NCI-H1105 (cell line): ENCODE data around the gene VPS54.
"Not testable (repeated sequence)": the region's sequence is repeated elsewhere in the genome, so short reads cannot be mapped to it uniquely, and the experiment has no call there.

ENCODE experiments used
- DNase-seq: peaks from one replicate; lab custom pipeline; 2025; lab: John Stamatoyannopoulos, UW

The VPS54 gene

GRCh38 chr2:63993130-63993584 lies 26.1 kb downstream of the VPS54 start:
- not testable (repeated sequence) for DNase-seq

DNA sequence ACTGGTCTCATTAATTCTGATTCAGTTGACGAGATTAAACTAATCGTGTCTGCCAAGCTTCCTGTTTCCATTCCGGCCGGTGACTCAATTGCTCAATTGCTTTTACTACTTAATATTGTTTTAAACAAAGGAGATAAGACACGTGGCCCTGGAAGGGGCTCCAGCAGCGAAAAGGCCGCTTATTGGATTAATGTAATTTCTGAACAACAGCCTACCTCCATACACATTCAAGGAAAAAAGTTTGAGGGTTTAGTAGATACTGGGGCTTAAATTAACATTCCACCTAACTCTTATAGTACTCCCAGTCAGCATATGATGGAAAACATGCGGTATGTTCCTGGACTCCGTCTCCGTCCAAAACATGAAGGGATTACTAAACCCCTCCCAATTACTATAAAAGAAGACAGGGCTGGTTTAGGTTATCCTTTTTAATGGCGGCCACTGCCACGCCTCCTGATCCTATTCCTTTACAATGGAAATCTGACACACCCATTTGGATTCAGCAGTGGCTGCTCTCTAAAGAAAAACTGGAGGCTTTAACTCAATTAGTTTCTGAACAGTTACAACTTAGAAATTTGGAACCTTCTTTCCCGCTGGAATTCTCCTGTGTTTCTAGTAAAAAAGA lies 27.1 kb downstream of the VPS54 start:
- DNase-seq: no peak

GRCh38 chr2:63991173-63991999 lies 27.8 kb downstream of the VPS54 start:
- not testable (repeated sequence) for DNase-seq

GRCh38 chr2:63990072-63990471 lies 29.2 kb downstream of the VPS54 start:
- DNase-seq: no peak

DNA sequence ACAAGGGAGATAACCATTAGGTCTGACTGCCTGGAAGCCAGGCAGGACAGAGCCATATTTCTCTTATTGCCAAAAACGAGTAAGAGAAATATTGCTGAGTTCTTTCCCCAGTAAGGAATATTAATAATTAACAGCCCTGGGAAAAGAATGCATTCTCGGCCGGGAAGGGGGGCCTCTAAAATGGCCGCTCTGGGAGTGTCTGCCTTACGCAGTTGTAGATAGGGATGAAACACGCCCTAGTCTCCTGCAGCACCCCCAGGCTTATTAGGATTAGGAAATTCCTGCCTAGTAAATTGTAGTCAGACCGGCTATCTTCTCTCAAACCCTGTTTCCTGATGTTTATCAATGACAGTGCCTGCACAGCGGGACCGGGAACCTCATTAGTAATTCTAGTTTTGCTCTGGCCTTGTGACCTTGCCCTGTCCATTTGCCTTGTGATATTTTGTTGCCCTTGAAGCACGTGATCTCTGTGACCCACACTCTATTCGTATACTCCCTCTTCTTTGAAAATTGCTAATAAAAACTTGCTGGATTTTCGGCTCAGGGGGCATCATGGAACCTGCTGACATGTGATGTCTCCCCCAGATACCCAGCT lies 30.3 kb downstream of the VPS54 start:
- DNase-seq: not testable (repeated sequence)

GRCh38 chr2:63984606-63985359 lies 34.4 kb downstream of the VPS54 start:
- no peak for DNase-seq

- no peak for DNase-seq
Measured at GRCh38 chr2:63983986-63984605, 35.1 kb downstream of the VPS54 start.

DNA sequence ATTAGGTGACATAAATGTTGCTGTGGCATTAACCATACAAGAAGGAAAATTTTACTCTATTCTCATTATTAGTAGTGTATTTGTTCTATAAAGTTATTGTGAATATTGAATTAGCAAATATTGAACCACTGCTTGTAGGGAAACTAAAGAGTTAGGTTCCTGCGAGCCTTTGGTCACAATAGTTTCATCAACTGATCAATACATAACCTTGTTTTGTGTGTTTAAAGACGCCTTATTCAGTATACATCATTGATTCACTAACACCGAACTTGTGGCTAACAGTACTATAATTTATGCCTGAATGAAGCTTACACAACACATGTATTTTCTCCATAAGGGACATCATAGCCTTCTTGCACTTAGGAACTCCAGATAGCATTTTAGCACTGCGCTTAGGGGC lies 36.9 kb downstream of the VPS54 start:
- no peak for DNase-seq

DNA sequence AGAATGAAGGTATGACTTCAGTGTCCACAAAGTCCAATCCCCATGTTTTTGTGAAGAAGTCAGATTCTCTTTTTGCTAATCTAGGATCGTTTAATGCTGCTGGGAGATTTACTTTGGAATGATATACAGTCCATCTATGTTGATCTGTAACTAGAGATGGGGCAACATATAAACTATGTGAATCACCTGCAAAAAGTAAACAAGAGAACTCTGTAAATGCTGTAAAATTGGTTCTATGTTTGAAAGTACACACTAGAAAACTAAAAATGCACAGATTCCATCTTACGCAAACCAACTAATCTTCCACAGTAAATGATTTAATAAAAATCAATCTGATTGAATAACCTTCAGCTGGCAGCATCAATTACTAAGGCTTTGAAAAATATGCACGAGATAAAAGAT lies 37.5 kb downstream of the VPS54 start:
- DNase-seq: no peak

GRCh38 chr2:63980794-63981193 lies 38.4 kb downstream of the VPS54 start:
- DNase-seq: no peak

- DNase-seq: no peak
Measured at GRCh38 chr2:63977904-63978303, 41.3 kb downstream of the VPS54 start.

GRCh38 chr2:63976125-63976510 lies 43.1 kb downstream of the VPS54 start:
- no peak for DNase-seq

DNA sequence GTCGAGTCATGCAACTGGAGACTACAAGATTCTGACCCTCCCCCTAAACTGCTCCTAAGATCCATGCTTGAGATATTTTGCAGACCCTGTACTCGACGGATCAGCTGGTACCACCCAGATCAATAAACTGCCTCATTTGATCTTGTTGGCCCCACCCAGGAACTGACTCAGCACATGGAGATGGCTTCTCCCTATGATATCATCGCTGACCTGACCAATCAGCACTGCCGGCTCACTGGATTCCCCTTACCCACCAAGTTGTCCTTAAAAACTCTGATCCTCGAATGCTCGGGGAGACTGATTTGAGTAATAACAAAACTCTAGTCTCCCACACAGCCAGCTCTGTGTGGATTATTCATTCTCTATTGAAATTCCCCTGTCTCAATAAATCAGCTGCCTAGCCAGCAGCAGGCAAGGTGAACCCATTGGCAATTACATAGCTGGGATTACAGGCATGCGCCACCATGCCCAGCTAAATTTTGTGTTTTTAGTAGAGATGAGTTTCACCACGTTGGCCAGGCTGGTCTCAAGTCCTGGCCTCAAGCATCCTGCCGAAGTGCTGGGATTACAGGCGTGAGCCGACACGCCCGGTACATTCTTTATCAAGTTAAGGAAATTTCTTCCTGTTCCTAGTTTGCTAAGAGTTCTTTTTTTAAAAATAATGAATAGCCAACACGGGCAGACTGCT lies 43.6 kb downstream of the VPS54 start:
- DNase-seq: no peak

DNA sequence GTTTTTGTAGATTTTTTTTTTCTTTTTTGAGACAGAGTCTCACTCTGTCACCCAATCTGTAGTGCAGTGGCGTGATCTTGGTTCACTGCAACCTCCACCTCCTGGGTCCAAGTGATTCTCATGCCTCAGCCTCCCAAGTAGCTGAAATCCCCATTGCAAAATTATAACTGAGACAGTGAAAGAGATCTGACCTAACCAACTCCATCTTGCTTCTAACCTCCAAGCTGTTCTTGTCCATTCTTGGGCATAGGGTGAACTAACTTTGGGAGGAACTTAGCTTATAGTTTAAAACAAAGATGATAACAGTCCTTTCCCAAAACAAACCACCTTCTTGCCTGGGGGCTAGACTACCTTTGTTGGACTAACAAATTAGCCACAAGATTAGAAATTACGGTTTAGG lies 44.2 kb downstream of the VPS54 start:
- not testable (repeated sequence) for DNase-seq

DNA sequence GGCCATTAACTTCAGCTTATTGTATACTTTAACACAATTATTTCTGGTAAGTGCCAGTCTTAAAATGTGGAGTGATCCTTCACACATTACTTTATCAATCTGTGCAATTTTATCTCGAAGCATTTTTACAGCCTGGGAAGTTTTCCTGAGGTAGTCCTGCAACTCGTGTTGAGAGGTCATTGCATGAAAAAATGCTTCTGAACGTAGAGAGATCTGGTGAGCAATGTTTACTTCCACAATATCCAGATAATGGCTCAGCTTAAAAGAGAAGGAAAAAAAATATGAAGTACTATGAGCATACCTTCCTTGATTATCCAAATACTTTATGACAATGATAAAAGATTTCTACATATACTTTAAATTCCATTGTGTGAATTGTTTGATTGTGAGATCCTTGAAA lies 57.0 kb downstream of the VPS54 start:
- DNase-seq: no peak

- no peak for DNase-seq
Measured at GRCh38 chr2:63950414-63950813, 68.8 kb downstream of the VPS54 start.

DNA sequence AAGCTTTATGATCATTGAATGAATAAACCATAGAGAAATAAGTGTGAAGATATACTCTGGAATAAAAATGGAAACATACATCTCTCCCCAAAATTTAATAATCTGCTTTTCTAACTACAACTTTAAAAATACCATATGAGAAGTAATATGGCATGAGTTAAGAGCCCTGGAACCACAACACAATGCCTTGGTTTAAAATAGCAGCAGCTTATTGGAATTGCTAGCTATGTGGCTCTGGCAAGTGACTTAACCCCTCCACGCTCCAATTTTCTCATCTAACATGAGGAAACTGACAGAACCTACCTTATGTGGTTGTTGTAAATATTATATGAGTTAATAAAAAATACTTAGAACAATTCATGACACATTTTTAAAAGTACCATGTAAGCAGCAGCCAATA lies 76.4 kb downstream of the VPS54 start:
- no peak for DNase-seq

DNA sequence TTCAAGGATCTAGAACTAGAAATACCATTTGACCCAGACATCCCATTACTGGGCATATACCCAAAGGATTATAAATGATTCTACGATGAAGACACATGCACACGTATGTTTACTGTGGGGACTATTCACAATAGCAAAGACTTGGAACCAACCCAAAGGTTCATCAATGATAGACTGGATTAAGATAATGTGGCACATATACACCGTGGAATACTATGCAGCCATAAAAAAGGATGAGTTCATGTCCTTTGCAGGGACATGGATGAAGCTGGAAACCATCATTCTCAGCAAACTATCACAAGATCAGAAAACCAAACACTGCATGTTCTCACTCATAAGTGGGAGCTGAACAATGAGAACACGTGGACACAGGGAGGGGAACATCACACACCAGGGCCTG lies 87.1 kb downstream of the VPS54 start:
- DNase-seq: not testable (repeated sequence)

- DNase-seq: no peak
Measured at GRCh38 chr2:63926815-63927214, 92.4 kb downstream of the VPS54 start.

DNA sequence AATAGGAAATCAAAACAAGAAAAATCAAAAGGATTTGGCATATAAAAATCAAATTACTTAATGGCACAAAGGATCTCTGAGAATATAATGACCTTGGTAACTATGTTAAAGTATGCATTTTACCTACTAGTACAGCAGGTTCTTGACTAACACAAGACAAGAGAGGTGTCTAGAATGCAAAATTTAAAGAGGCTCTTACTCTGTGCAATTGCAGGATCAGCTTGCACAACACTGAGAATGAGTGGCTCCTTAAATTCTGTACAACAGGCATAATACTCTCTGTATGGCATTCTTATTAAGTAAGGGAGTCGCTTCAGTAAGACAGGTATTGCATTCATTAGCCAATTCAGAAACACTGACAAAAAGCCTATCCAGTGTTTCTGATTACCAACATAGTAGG lies 104.9 kb downstream of the VPS54 start:
- no peak for DNase-seq

DNA sequence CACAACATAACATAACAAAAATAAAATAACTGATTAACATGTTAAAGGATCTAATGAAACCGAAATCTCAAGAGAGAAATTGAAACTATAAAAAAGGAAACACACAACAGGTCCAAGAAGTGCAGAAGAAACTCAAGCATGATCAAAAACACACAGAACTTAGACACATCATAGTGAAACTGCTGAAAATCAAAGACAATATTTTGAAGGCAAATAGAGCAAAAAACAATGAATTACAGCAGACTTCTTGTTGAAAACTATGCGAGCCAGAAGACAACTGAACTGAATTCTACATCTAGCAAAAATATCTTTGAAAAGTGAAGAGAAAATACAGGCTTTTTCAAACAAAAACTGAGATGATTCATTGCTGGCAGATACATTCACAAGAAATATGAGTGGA lies 116.2 kb downstream of the VPS54 start:
- no peak for DNase-seq
